Subcutaneous abdominal adipose tissue (tissue), 5 donors: Measurements from ENCODE around the gene GHDC.

Experiments used
- H3K27ac ChIP-seq: one replicate; pipeline ENCODE4 v1.7.0; 2013; ENCODE audit warnings: low read depth, mild to moderate bottlenecking, inconsistent platforms, low read length, moderate library complexity
- H3K27me3 ChIP-seq, 5 donors: one replicate each; pipeline ENCODE4 v1.7.0; 2013; ENCODE audit warnings: low read length in 5 of 5, inconsistent platforms in 1 of 5; ENCODE audit not compliant: control insufficient read depth in 5 of 5, insufficient read depth in 4 of 5
- H3K36me3 ChIP-seq, 5 donors: one replicate each; pipeline ENCODE4 v1.7.0; 2013; ENCODE audit warnings: low read length in 5 of 5; ENCODE audit not compliant: control insufficient read depth in 5 of 5, insufficient read depth in 5 of 5
- H3K4me1 ChIP-seq, 5 donors: one replicate each; pipeline ENCODE4 v1.7.0; 2013; ENCODE audit warnings: low read length in 5 of 5, mild to moderate bottlenecking in 3 of 5, moderate library complexity in 1 of 5; ENCODE audit not compliant: control insufficient read depth in 5 of 5, insufficient read depth in 5 of 5
- H3K4me3 ChIP-seq, 5 donors: one replicate each; pipeline ENCODE4 v1.7.0; 2013; ENCODE audit warnings: low read length in 5 of 5, low read depth in 1 of 5
- H3K9ac ChIP-seq, 5 donors: one replicate each; pipeline ENCODE4 v1.7.0; 2013; ENCODE audit warnings: low read length in 5 of 5, mild to moderate bottlenecking in 4 of 5, moderate library complexity in 3 of 5
- H3K9me3 ChIP-seq, 5 donors: one replicate each; pipeline ENCODE4 v1.7.0; 2013; ENCODE audit warnings: low read length in 5 of 5; ENCODE audit not compliant: control insufficient read depth in 5 of 5
- donor health status: healthy.
- donor health status: healthy.
- donor health status: healthy.
- donor health status: healthy.
- donor health status: healthy.

GHDC gene

GRCh38 chr17:42178817-42179216 is 15.5 kb downstream of the GHDC start:
- Histone ChIP-seq H3K9me3 (no peaks in the 10 kb centered on the region), H3K36me3 (no peaks in the 10 kb centered on the region), H3K27me3 (peaks cover 0 to 7% (median 4%) of the 10 kb centered on the region in 5 donors), H3K4me3 (no peak overlapping the region), H3K4me1 (peaks cover 0 to 36% (median 26%) of the 10 kb centered on the region in 5 donors), H3K9ac (no peak overlapping the region), H3K27ac (no peak overlapping the region)

DNA sequence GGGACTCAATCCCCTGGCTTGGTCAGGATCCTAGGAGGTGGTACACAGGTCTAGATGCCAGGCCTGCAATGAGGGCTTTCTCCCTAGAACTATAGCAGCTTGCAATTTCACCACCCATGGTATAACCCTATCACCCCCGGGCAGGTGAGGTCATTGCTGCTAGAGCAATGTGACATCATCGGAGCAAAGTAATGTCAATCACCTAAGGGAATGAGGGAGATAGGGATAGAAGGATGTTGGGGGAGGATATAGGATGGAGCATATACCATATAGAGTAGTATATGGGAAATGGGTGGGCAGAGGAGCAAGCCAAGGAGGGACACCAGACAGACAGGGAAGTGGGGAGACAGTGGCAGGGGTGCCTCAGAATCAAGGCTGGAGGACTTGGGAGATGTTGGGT is 16.6 kb downstream of the GHDC start:
- Histone ChIP-seq H3K9ac (no peak overlapping the region), H3K9me3 (no peaks in the 10 kb centered on the region), H3K36me3 (no peaks in the 10 kb centered on the region), H3K4me1 (peaks cover 0 to 25% (median 17%) of the 10 kb centered on the region in 5 donors), H3K27ac (no peak overlapping the region), H3K27me3 (peaks cover 0 to 7% (median 4%) of the 10 kb centered on the region in 5 donors), H3K4me3 (no peak overlapping the region)

DNA sequence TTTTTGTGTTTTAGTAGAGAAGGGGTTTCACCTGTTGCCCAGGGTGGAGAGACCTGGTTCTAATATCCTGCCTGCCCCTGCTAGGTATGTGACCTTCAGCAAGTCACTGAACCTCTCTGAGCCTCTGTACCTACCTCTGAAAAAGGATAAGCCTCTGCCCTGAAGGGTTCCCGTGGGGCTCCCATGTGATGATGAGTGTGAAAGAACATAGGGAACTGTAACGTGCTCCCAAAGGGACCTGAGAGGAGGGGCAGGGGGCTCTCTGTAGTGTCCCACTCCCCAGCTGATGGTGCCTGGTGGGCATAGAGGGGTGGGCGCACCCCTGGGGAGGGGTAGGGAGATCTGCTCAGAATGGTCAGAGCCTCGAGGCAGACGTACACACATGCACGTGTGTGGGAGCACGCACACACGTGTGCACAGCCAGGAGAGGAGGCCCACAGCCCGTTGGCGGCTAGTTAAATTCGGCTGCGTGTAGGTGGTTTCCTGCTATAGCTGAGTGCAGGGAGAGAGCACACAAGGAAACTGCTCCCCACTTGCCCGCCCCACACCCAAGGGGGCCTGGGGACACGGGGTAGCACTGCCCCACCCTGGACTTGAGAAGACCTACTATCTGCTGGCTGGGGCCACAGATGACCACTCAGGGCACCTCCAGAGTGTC is 20.0 kb downstream of the GHDC start:
- Histone ChIP-seq H3K9ac (no peak overlapping the region), H3K36me3 (no peaks in the 10 kb centered on the region), H3K27me3 (no peaks in the 10 kb centered on the region), H3K4me1 (peaks cover 0 to 15% (median 0%) of the 10 kb centered on the region in 5 donors), H3K27ac (no peak overlapping the region), H3K4me3 (no peak overlapping the region), H3K9me3 (no peaks in the 10 kb centered on the region)

- H3K27ac ChIP-seq, result no peak overlapping the region
- H3K4me3 ChIP-seq, result no peak overlapping the region
Observed at GRCh38 chr17:42171831-42172230, 22.5 kb downstream of the GHDC start.

DNA sequence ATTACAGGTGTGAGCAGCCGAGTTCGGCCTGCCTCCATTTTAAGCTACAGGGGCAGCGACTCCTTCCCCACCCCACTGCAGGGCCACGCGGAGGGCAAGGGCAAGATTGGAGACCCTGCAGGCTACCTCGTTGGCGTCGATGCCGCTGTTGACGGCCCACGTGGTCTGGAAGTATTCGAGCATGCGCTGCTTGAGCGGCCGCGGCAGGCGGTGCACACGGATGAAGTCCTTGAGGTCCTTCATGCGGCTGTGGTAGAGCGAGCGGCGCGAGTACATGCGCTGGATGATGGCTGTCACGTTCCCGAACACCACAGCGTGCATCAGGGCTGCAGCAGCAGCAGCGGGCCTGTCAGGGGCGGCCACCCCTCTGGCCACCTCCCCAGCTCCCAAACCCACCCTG is 24.9 kb downstream of the GHDC start:
- Histone ChIP-seq H3K9me3 (no peaks in the 10 kb centered on the region), H3K27me3 (no peaks in the 10 kb centered on the region), H3K4me1 (peaks cover 0 to 13% (median 0%) of the 10 kb centered on the region in 5 donors), H3K4me3 (no peak overlapping the region), H3K36me3 (no peaks in the 10 kb centered on the region), H3K9ac (no peak overlapping the region), H3K27ac (no peak overlapping the region)

More at GRCh38 chr17:42171831-42172230, 22.5 kb downstream of the GHDC start:
- Histone ChIP-seq H3K9ac (no peak overlapping the region), H3K4me1 (peaks cover 0 to 13% (median 0%) of the 10 kb centered on the region in 5 donors), H3K27me3 (no peaks in the 10 kb centered on the region), H3K36me3 (no peaks in the 10 kb centered on the region), H3K9me3 (no peaks in the 10 kb centered on the region)

GRCh38 chr17:42167807-42168206 is 26.5 kb downstream of the GHDC start:
- Histone ChIP-seq H3K9ac (no peak overlapping the region), H3K4me3 (no peak overlapping the region), H3K4me1 (peaks cover 0 to 13% (median 0%) of the 10 kb centered on the region in 5 donors), H3K27ac (no peak overlapping the region), H3K9me3 (no peaks in the 10 kb centered on the region), H3K36me3 (no peaks in the 10 kb centered on the region), H3K27me3 (no peaks in the 10 kb centered on the region)

DNA sequence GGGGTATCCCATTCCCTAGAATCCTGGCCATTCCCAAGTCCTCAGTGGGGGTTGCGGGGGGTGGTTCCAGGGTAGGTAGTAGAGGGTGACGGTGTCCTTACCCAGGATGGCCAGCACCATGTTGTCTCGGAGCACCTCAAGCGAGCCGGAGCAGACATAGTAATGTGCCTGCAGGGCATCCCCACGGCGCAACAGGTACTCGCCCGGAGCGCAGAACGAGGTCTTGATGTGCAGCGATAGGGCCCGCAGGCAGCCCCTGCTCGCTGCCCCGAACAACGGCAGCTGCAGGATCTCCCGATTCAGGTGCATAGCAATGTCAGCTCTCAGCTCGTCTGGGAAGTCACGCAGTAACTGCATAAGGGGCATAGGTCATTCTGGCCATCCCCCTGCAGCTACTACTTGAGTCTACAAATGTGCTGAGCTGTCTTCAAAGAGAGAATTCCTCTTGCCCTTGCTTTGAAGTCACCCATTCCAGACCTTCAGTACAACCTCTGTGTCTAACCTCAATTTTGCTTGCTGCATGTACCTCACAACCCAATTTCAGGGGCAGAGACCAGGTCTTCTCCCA is 28.0 kb downstream of the GHDC start:
- Histone ChIP-seq H3K36me3 (no peaks in the 10 kb centered on the region), H3K27ac (no peak overlapping the region), H3K4me1 (peaks cover 0 to 3% (median 0%) of the 10 kb centered on the region in 5 donors), H3K9ac (no peak overlapping the region), H3K9me3 (no peaks in the 10 kb centered on the region), H3K27me3 (no peaks in the 10 kb centered on the region), H3K4me3 (no peak overlapping the region)

DNA sequence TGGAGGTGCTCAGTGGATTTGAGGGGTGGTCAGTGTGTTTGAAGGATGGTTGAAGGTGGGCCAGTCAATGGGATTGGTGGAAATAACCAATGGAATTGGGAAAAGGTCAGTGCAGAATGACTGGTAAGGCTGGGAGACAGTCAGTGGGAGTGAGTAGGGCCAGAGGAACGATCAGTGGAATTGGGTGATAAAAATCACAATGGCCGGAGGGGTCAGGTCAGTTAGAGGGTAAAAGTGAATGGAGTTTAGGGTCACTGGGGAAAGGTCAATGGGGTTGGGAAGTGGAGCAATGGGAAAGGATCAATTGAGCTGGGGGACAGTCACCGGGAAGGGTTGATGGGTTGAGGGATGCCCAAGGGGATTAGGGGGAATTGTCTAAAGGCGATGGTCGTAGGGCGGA is 28.5 kb downstream of the GHDC start:
- peaks cover 0 to 3% (median 0%) of the 10 kb centered on the region in 5 donors for H3K4me1 ChIP-seq
- no peak overlapping the region for H3K27ac ChIP-seq
- H3K9me3 ChIP-seq, result no peaks in the 10 kb centered on the region
- no peaks in the 10 kb centered on the region for H3K27me3 ChIP-seq
- H3K4me3 ChIP-seq, result no peak overlapping the region
- H3K36me3 ChIP-seq, result no peaks in the 10 kb centered on the region
- no peak overlapping the region for H3K9ac ChIP-seq

GRCh38 chr17:42163696-42164407 is 30.4 kb downstream of the GHDC start:
- H3K4me3 ChIP-seq, result no peak overlapping the region
- peaks cover 0 to 3% (median 0%) of the 10 kb centered on the region in 5 donors for H3K4me1 ChIP-seq
- H3K27ac ChIP-seq, result no peak overlapping the region
- H3K36me3 ChIP-seq, result no peaks in the 10 kb centered on the region
- no peak overlapping the region for H3K9ac ChIP-seq
- H3K27me3 ChIP-seq, result no peaks in the 10 kb centered on the region
- H3K9me3 ChIP-seq, result no peaks in the 10 kb centered on the region

GRCh38 chr17:42163113-42163512 is 31.2 kb downstream of the GHDC start:
- H3K27me3 ChIP-seq, result no peaks in the 10 kb centered on the region
- H3K4me1 ChIP-seq, result peaks cover 0 to 3% (median 0%) of the 10 kb centered on the region in 5 donors
- no peak overlapping the region for H3K4me3 ChIP-seq
- H3K9ac ChIP-seq, result no peak overlapping the region
- H3K27ac ChIP-seq, result no peak overlapping the region
- no peaks in the 10 kb centered on the region for H3K9me3 ChIP-seq
- no peaks in the 10 kb centered on the region for H3K36me3 ChIP-seq
